GM18499 (cell line): ENCODE measurements around the gene CIAO1.

Experiments
- ATAC-seq: cut with Tn5 transposase; IDR thresholded peaks from one replicate; pipeline ENCODE4 v1.9.1; 2021; ENCODE audit warnings: moderate number of reproducible peaks; ENCODE audit not compliant: insufficient read depth, unreplicated experiment

CIAO1 gene

DNA sequence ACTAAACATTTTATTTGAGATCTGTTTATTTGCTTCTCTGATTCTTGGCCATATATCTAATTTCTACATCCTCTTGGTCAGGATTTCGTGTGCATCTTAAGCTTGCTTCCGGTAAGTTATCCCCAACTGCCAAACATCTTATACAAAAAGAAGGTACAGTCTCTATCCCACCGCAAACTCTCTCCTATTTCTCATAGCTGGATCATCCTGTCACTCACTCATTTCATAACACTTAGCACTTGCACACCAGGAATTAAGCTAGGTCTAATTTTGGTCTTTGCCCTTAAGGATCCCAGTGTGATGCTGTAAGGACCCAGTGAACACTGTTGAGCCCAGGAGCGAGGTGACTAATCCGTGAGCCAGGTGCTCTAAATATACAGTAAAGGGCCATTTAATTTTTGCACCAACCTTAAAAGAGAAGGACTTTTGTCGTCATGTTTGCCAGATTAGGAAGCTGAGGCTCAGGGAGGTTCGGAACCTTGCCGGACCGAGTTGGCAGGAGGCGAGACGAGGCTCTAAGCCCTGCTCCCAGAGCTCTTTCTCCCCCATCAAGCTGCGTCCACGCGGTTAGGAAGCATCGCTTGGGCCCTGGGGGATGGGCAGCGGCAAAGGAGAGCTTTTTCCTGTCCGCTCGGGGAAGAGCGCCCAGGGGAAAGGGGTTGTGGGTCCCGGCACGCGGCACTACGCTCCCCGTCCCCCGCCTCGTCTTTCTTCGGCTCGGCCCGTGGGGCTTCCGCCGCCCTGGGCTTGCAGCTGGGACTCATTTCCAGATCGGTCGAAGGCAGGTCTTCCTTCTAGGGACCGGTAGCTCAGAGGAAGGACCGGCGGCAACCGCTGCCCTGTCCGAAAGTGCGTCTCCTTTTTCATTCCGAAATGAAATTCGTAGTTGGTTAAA, 55.0 kb downstream of the CIAO1 start:
- no peak for ATAC-seq
